GM19372 (cell line): ENCODE data around the gene CEP44.
"Not testable (repeated sequence)": the region's sequence is repeated elsewhere in the genome, so short reads cannot be mapped to it uniquely, and the experiment has no call there.

Experiments used
- ATAC-seq: cut with Tn5 transposase; IDR thresholded peaks from one replicate; pipeline ENCODE4 v1.9.1; 2021; ENCODE audit warnings: mild to moderate bottlenecking, low read depth, moderate library complexity; ENCODE audit not compliant: unreplicated experiment

CEP44 gene

DNA sequence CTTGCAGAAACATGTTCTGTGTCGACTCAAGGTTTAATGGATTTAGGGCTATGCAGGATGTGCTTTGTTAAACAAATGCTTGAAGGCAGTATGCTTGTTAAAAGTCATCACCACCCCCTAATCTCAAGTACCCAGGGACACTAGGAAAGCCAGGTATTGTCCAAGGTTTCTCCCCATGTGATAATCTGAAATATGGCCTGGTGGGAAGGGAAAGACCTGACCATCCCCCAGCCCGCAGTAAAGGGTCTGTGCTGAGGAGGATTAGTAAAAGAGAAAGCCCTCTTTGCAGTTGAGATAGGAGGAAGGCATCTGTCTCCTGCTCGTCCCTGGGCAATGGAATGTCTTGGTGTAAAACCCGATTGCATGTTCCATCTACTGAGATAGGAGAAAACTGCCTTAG, 96.5 kb downstream of the CEP44 start:
- ATAC-seq, result not testable (repeated sequence)

DNA sequence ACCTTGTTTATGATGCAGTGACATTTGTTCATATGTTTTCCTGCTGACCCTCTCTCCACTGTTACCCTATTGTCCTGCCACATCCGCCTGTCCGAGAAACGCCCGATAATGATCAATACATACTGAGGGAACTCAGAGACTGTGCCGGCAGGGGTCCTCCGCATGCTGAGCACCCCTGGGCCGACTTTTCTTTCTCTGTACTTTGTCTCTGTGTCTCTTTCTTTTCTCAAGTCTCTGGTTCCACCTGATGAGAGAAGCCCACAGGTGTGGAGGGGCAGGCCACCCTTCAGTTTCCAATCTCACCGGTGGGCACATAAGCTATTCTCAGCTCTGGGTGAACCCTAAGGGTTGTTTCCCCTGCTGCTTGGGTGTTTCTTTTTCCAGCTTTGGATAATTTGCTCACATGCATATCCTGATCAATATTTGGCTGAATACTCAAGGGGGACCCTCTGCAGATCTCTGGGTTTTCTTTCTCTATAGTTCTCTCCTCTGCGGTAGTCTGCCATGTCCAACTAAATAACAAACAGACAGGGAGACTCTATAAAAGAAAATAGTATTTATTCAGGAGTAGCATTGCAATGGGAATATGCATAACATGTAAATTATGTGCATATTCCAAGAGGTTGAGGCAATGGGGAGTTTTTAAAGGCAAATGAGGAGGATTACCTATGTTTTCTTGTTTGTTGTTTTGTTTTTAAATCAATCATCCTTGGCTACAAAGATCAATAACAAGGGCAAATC, 97.2 kb downstream of the CEP44 start:
- ATAC-seq, result no peak

DNA sequence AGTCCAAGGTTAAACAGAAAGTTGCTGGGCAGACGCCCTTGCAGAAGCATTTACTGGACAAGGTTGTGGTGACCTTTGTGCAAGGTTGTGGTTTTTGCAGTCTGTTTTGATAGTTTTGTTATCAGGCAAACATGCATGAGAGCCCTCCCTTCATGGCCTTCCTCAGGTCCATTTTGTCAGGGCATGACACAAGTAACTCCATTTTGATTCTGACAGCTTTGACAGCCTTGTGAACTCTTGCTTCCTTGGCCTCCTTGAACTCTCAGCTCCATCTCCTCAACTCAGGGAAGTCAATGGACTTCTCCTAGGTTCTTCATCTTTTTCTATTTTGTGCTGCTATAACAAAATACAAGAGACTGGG, 97.7 kb downstream of the CEP44 start:
- no peak for ATAC-seq
